Measurements from ENCODE around the gene LRGUK.

LRGUK gene

GRCh38 chr7:134155206-134155605, 28.1 kb downstream of the LRGUK start:
- H3K9me3 ChIP-seq: no peaks in the 10 kb centered on the region
- no peak for TF ChIP-seq CTCF (IDR thresholded peaks at IDR 0.05; ENCODE audit: low read depth, low read length)
- H3K27me3 ChIP-seq: no peaks in the 10 kb centered on the region
- no peak for DNase-seq
- no peaks in the 10 kb centered on the region for H3K4me1 ChIP-seq
- no peak overlapping the region for H3K4me3 ChIP-seq (ENCODE audit: low read depth, low read length)
- H3K36me3 ChIP-seq: no peaks in the 10 kb centered on the region

- TF ChIP-seq CTCF (IDR thresholded peaks at IDR 0.05; ENCODE audit: low read depth, low read length): no peak
- H3K4me3 ChIP-seq (ENCODE audit: low read depth, low read length): no peak overlapping the region
- H3K4me1 ChIP-seq: no peaks in the 10 kb centered on the region
- DNase-seq: no peak
- no peaks in the 10 kb centered on the region for H3K9me3 ChIP-seq
- H3K36me3 ChIP-seq: no peaks in the 10 kb centered on the region
- H3K27me3 ChIP-seq: no peaks in the 10 kb centered on the region
These were observed 28.7 kb downstream of the LRGUK start for GRCh38 chr7:134155871-134156270.

GRCh38 chr7:134165252-134165651, 38.1 kb downstream of the LRGUK start:
- Histone ChIP-seq H3K4me3 (ENCODE audit: low read depth, low read length) (no peak overlapping the region), H3K4me1 (no peaks in the 10 kb centered on the region), H3K27me3 (no peaks in the 10 kb centered on the region), H3K9me3 (no peaks in the 10 kb centered on the region), H3K36me3 (no peaks in the 10 kb centered on the region)
- TF ChIP-seq CTCF (IDR thresholded peaks at IDR 0.05; ENCODE audit: low read depth, low read length): no peak
- DNase-seq: no peak

- H3K36me3 ChIP-seq: no peaks in the 10 kb centered on the region
- H3K4me1 ChIP-seq: no peaks in the 10 kb centered on the region
- no peak for TF ChIP-seq CTCF (IDR thresholded peaks at IDR 0.05; ENCODE audit: low read depth, low read length)
- DNase-seq: no peak
- no peaks in the 10 kb centered on the region for H3K27me3 ChIP-seq
- H3K9me3 ChIP-seq: no peaks in the 10 kb centered on the region
- no peak overlapping the region for H3K4me3 ChIP-seq (ENCODE audit: low read depth, low read length)
These were observed 40.1 kb downstream of the LRGUK start for GRCh38 chr7:134167250-134167649.

- TF ChIP-seq CTCF (IDR thresholded peaks at IDR 0.05; ENCODE audit: low read depth, low read length): no peak
- no peaks in the 10 kb centered on the region for H3K9me3 ChIP-seq
- DNase-seq: no peak
- H3K27me3 ChIP-seq: no peaks in the 10 kb centered on the region
- H3K4me3 ChIP-seq (ENCODE audit: low read depth, low read length): no peak overlapping the region
- H3K36me3 ChIP-seq: no peaks in the 10 kb centered on the region
- H3K4me1 ChIP-seq: no peaks in the 10 kb centered on the region
These were observed 40.7 kb downstream of the LRGUK start for GRCh38 chr7:134167841-134168240.

GRCh38 chr7:134174795-134175261, 47.7 kb downstream of the LRGUK start:
- no peak for DNase-seq
- Histone ChIP-seq H3K36me3 (no peaks in the 10 kb centered on the region), H3K9me3 (no peaks in the 10 kb centered on the region), H3K4me3 (ENCODE audit: low read depth, low read length) (no peak overlapping the region), H3K27me3 (no peaks in the 10 kb centered on the region), H3K4me1 (peaks cover 5% of the 10 kb centered on the region; the same call in 1 of the 2 replicates)
- TF ChIP-seq CTCF (IDR thresholded peaks at IDR 0.05; ENCODE audit: low read depth, low read length): no peak
